ENCODE measurements around the gene BEND6. TPM values are rescaled to one million over a fixed set of nuclear protein-coding genes. Genes with fewer than 3 reads are reported as not detected.

Gene BEND6
- total RNA-seq, 1 experiment from 2014 or later: 1.4 TPM

GRCh38 chr6:56963043-56963442, 8.1 kb downstream of the BEND6 start:
- Histone ChIP-seq H4K20me1 (ENCODE audit: control insufficient read depth, insufficient read depth, insufficient read length) (no peaks in the 10 kb centered on the region), H3K14ac (ENCODE audit: insufficient read depth, low read length) (no peak overlapping the region), H2BK120ac (ENCODE audit: low read depth, low read length, poor library complexity, severe bottlenecking) (no peak overlapping the region), H3K9me3 (ENCODE audit: control insufficient read depth, low read depth, low read length) (no peaks in the 10 kb centered on the region), H3K27me3 (ENCODE audit: insufficient read depth, low read length) (no peaks in the 10 kb centered on the region), H3K18ac (ENCODE audit: insufficient read length, low read depth, low read length) (no peak overlapping the region), H3K4me1 (ENCODE audit: insufficient read depth, low read length) (peaks cover 2% of the 10 kb centered on the region; the same call in 1 of the 2 replicates), H2BK15ac (ENCODE audit: low read depth, low read length) (no peak overlapping the region), H4K5ac (ENCODE audit: insufficient read length, low read depth, low read length) (no peak overlapping the region), H3K4me2 (ENCODE audit: insufficient read depth, insufficient read length, low read length) (no peak overlapping the region), H3K23ac (ENCODE audit: insufficient read length, low read depth, low read length) (no peak overlapping the region), H3K27ac (ENCODE audit: insufficient read length, low read depth, low read length) (no peak overlapping the region), H3K23me2 (ENCODE audit: insufficient read length, low read depth, low read length, poor library complexity, severe bottlenecking) (no peaks in the 10 kb centered on the region), H2AFZ (ENCODE audit: low read length) (no peak overlapping the region), H3K56ac (ENCODE audit: insufficient read length, low read depth, low read length) (no peak overlapping the region), H2BK20ac (ENCODE audit: low read depth, low read length, poor library complexity, severe bottlenecking) (no peak overlapping the region), H3K9ac (ENCODE audit: extremely low read depth, insufficient read length, low read length) (no peak overlapping the region), H2BK12ac (ENCODE audit: insufficient read length, low read depth, low read length) (no peak overlapping the region), H3K79me1 (ENCODE audit: insufficient read depth, low read depth, low read length, poor library complexity, severe bottlenecking) (no peaks in the 10 kb centered on the region), H3K4ac (ENCODE audit: low read depth, low read length) (no peak overlapping the region), H3K79me2 (ENCODE audit: insufficient read depth, low read length) (no peaks in the 10 kb centered on the region), H4K91ac (ENCODE audit: insufficient read length, low read depth, low read length) (no peak overlapping the region), H3T11ph (ENCODE audit: low read length) (no peak overlapping the region), H2AK5ac (ENCODE audit: insufficient read length, low read length) (no peak overlapping the region), H2BK5ac (ENCODE audit: insufficient read length, low read length) (no peak overlapping the region), H4K8ac (replicated peaks; ENCODE audit: insufficient read length, low read depth, low read length) (no peak overlapping the region)
- no CpG with 5 or more reads among the region's 3 CpGs for WGBS (ENCODE audit: extremely low coverage, insufficient read length, low lambda C conversion rate)
- TF ChIP-seq, protein P1, sequence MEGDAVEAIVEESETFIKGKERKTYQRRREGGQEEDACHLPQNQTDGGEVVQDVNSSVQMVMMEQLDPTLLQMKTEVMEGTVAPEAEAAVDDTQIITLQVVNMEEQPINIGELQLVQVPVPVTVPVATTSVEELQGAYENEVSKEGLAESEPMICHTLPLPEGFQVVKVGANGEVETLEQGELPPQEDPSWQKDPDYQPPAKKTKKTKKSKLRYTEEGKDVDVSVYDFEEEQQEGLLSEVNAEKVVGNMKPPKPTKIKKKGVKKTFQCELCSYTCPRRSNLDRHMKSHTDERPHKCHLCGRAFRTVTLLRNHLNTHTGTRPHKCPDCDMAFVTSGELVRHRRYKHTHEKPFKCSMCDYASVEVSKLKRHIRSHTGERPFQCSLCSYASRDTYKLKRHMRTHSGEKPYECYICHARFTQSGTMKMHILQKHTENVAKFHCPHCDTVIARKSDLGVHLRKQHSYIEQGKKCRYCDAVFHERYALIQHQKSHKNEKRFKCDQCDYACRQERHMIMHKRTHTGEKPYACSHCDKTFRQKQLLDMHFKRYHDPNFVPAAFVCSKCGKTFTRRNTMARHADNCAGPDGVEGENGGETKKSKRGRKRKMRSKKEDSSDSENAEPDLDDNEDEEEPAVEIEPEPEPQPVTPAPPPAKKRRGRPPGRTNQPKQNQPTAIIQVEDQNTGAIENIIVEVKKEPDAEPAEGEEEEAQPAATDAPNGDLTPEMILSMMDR (conservative IDR thresholded peaks at IDR 0.05): no peak
- no peak for DNase-seq
- H3K36me3 Mint-ChIP-seq (ENCODE audit: insufficient read depth in 1 of 3, low read depth in 3 of 3): no peaks in the 10 kb centered on the region
- no peak overlapping the region for H3K4me3 Mint-ChIP-seq
- peaks cover 4% of the 10 kb centered on the region; the same call in 1 of the 2 replicates for H3K27me3 Mint-ChIP-seq (ENCODE audit: low read depth)
- H3K27ac Mint-ChIP-seq: peak overlapping the region in 1 of 3 experiments; percentile 34; a peak in 2 of 7 replicates
- peaks cover 6 to 8% of the 10 kb centered on the region in 2 experiments for H3K4me1 Mint-ChIP-seq
- no peaks in the 10 kb centered on the region for H3K9me3 Mint-ChIP-seq
